GM18951 (cell line): Measurements from ENCODE around the gene CD300H.
"Not testable (repeated sequence)": the region's sequence is repeated elsewhere in the genome, so short reads cannot be mapped to it uniquely, and the experiment has no call there.

Source experiments
- POLR2A ChIP-seq: IDR thresholded peaks from 4 replicates; pipeline ENCODE4 v1.6.1; 2011; ENCODE audit warnings: mild to moderate bottlenecking; ENCODE audit not compliant: insufficient read length, insufficient read depth; ENCODE audit errors: extremely low read depth
- in situ Hi-C: fragments of 300-500 bp; cut with MboI; formaldehyde crosslinking; loops from one replicate; pipeline ENCODE4 v1.12.0; 2022; ENCODE audit warnings: low sequenced_read_pairs, mixed read lengths, inconsistent platforms; ENCODE audit not compliant: unreplicated experiment

Gene CD300H

DNA sequence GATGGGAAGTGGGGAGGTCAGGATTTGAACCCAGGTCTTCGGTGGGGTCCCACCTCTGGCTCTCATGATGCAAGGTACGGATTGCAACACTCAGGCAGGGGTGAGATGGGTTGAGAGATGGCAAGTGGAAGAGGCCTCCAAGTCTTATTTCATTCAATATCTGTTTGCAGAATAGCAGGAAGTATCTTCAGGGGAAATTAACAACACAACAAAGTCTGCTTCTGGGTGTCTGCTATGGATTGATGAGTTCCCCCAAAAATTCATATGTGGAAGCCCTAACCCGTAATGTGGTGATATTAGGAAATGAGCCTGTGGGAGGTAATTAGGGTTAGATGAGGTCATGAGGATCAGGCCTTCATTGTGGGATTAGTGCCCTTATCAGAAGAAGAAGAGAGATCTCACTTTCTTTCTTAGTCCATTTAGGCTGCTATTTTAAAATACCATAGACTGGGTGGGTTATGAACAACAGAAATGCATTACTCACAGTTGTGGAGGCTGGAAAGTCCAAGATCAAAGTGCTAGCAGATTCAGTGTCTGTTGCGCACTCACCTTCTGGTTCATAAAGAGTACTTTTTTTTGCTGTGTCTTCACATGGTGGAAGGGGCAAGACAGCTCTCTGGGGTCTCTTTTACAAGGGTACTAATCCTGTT lies 4.4 kb upstream of the CD300H start:
- in situ Hi-C loops = no loop called here
- no peak for TF ChIP-seq POLR2A

DNA sequence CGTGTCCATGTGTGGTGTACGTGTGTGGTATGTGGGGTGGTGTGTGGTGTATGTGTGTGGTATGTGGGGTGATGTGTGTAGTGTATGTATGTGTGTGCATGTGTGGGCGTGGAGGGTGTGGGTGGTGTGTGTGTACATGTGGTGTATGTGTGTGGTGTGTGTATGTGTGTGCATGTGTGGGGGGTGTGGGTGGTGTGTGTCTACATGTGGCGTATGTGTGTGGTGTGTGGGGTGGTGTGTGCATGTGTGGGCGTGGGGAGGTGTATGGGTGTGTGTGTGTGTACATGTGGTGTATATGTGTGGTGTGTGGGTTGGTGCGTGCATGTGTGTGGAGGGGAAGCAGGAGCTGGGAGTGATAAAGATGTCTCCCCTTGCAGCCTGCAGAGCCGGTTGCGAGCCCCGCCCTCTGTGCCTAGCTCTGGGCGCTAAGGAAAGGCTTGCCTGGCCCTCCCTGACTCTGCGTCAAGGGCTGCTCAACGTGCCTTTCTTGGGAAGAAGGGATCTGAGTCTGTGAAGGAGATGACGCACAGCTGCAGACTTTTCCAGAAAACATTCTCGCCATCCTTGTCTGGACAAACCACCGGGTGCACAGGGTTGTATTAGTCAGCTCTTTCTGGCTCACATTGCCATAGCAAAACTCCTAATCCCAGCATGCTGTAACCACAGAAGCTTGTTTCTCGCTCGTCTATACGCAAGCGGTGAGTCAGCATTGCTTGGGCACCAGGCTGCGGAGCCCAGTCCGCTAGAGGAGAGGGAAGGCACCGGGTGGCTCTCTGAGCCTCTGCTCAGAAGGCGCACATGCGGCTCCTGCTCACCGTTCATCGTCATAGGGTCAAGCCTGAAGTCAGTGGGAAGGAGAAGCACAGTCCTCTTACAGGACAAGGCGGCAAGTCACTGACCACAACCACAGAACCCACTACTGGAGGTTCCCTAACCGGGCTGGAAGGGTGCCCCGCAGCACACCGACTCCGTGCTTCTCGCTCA lies 2.0 kb upstream of the CD300H start:
- no peak for TF ChIP-seq POLR2A
- in situ Hi-C loops = no loop called here

- no peak for TF ChIP-seq POLR2A
- in situ Hi-C loops = no loop called here
Observed at GRCh38 chr17:74568106-74568873, 981 bp upstream of the CD300H start.

GRCh38 chr17:74566132-74566753 lies 1.1 kb downstream of the CD300H start:
- no peak for TF ChIP-seq POLR2A

DNA sequence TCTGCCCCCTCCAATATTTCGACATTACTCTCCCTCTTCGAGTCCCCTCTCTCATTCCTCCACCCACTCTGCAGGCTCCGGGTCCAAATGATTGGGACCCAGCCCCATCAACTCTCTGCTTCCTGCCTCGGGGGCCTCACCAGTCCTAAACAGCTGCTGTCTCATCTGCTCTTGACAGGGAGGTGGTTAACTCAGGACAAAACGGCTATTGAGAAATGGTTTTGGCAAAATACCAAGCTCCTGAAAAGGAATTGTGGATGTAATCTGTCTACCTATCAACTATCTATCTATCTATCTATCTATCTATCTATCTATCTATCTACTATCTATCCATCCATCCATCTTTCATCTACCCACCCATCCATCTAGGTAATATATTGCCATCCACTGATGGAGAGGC lies 2.2 kb downstream of the CD300H start:
- in situ Hi-C loops = no loop called here
- TF ChIP-seq POLR2A = no peak

More at GRCh38 chr17:74566132-74566753, 1.1 kb downstream of the CD300H start:
- in situ Hi-C loops = no loop called here

- no peak for TF ChIP-seq POLR2A
- in situ Hi-C loops = no loop called here
Observed at GRCh38 chr17:74563358-74563757, 4.0 kb downstream of the CD300H start.

GRCh38 chr17:74561586-74561985 lies 5.7 kb downstream of the CD300H start:
- TF ChIP-seq POLR2A = no peak
- in situ Hi-C loops = no loop called here

GRCh38 chr17:74558882-74559519 lies 8.3 kb downstream of the CD300H start:
- in situ Hi-C loops = no loop called here
- TF ChIP-seq POLR2A = no peak

GRCh38 chr17:74558402-74558801 lies 8.9 kb downstream of the CD300H start:
- in situ Hi-C loops = not testable (repeated sequence)

DNA sequence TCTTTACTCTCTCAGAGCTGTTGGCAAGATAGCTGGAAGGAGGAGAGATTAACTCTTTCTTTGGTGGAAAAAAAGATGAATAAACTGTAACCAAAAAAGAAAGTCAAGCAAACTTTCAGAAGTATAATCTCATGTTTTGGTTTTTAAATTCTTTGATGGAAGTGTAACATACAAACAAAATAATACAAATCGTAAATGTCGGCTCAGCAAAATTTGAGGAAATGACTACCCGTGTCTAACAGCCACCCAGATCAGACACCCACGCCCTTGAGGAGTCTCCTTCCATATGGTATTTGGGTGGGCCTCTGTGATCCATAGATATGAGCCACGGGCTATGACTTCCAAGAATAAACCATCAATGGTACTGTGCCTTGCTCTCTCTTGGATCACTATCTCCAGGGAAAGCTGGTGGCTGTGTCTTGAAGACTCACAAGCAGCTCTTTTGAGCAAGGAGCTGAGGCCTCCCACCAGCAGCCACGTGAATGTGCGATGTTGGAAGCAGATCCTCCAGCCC lies 11.8 kb downstream of the CD300H start:
- TF ChIP-seq POLR2A = no peak
- in situ Hi-C loops = no loop called here

DNA sequence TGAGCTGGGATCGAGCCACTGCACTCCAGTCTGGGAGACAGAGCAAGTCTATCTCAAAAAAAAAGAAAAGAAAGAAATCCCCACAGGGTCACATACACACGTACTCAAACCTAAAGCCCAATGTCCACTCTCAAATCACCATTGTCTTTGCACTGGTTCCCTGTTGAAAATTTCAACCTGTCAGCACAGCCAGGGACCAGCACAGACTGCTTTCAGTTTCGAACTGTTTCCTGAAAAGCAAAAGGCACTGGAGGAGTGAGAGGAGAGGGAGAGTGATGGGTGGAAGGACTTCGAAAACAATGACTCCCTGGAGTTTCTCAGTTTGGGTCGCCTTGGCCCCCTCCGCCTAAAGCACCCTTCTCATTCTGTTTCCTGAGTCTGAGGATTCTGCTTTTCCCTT lies 12.4 kb downstream of the CD300H start:
- TF ChIP-seq POLR2A = no peak
- in situ Hi-C loops = no loop called here

DNA sequence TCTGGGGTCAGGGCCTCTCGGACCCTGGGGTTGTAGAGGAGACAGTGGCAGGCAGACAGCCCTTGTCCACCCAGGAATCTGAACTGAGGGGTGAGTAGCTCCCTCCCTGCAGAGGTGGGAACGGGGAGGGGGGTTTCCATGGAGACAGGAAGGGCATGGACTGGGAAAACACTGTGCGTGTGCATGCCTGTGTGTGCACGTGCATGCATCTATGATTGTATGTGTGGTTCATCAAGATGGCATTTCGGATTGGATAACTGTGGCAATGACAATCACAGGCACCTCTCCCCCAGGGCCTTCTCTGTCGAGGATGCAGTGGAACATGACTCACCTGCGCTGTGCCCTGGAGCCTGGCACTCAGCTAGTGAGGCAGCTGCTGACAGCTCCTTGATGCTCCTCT lies 15.3 kb downstream of the CD300H start:
- TF ChIP-seq POLR2A = no peak
- in situ Hi-C loops = no loop called here
